GM19025 (cell line): ENCODE data around the gene CIB2.

Experiments
- ATAC-seq: cut with Tn5 transposase; IDR thresholded peaks from one replicate; pipeline ENCODE4 v1.9.1; 2021; ENCODE audit warnings: mild to moderate bottlenecking, low read depth, moderate library complexity; ENCODE audit not compliant: unreplicated experiment

CIB2 gene

GRCh38 chr15:78069462-78070029 lies 61.7 kb downstream of the CIB2 start:
- no peak for ATAC-seq

DNA sequence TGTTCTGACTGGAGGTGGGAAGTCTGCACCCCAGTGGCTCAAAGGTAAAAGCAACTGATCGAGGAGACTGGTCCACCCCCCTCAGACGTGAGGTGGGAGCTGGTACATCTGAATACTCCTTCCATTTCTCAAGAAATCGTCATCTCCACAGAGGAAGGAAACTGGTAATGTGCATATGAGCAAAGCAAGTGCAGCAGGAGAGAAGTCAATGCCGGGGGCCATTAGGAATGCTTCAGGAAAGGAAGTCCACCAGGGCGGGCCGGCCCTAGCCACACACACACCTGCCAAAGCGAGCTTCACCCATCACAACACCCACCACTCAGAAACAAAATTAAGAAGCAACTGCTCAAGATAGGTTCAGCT lies 62.2 kb downstream of the CIB2 start:
- ATAC-seq = no peak

DNA sequence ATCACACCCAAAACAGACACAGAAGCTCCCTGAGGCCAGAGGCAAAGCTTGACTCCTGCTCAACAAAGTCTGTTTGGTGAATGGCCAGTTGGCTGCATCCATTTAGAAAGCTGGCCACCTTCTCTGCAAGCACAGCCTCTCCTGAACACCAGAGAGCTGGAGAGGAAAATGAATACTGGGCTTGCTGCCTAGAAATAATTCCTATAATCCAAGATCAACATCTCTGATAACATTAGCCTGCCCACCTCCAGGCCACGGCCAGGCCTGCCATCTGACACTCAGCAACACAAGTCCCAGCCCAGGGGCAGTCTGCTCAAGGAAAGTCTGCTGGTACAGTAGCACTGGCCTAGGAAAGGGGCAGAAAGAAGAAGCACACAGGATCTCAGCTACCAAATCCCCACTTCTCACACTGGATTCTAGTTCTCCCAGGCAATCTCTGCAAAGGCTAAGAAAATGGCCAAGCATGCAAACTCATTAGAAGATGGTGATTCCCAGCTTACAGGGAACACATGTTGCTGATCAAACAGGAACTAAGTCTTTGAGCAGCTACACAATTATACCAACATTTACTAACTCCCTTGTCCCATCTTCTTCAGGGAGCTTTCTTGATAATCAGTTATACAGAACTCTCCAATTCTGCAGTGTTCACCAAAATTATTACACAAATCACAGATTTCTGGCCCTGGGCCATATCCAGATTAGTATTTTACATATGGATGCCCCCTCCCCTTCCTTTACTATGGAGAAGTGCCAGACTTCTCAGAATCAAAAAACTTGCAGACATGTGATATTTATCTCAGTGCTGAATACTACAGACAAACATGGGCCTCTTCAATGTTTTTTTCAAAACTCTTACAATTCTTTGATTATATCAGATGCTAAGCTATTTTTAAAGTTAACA lies 63.7 kb downstream of the CIB2 start:
- no peak for ATAC-seq

GRCh38 chr15:78065973-78066946 lies 65.0 kb downstream of the CIB2 start:
- peak; percentile 67 for ATAC-seq

- ATAC-seq = no peak
Observed at GRCh38 chr15:78065284-78065872, 65.9 kb downstream of the CIB2 start.

GRCh38 chr15:78064544-78064943 lies 66.7 kb downstream of the CIB2 start:
- ATAC-seq = no peak

GRCh38 chr15:78063970-78064385 lies 67.3 kb downstream of the CIB2 start:
- ATAC-seq = no peak

- no peak for ATAC-seq
Observed at GRCh38 chr15:78063217-78063616, 68.0 kb downstream of the CIB2 start.

DNA sequence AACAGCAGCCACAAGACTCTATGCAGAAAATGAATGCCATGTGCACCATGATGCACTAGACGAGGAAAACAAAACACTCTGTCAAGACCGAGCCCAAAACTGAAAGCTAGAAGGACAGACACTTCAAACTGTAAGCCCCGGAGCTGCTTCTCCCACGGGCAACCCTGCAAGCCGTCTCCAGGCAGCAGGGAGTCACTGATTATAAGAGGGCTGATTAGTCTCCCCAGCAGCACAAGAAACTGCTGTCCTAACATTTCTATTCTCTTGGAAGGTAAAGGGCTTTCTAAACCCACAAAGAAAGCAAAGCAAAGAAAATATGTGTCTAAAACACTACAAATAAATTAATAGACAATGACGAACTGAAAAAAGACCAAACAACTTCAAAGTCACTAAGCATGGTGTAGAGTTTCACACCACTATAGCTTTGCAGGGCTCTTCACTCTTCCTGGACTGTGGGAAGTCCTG lies 69.2 kb downstream of the CIB2 start:
- ATAC-seq = no peak

GRCh38 chr15:78060232-78060631 lies 71.0 kb downstream of the CIB2 start:
- ATAC-seq = no peak

DNA sequence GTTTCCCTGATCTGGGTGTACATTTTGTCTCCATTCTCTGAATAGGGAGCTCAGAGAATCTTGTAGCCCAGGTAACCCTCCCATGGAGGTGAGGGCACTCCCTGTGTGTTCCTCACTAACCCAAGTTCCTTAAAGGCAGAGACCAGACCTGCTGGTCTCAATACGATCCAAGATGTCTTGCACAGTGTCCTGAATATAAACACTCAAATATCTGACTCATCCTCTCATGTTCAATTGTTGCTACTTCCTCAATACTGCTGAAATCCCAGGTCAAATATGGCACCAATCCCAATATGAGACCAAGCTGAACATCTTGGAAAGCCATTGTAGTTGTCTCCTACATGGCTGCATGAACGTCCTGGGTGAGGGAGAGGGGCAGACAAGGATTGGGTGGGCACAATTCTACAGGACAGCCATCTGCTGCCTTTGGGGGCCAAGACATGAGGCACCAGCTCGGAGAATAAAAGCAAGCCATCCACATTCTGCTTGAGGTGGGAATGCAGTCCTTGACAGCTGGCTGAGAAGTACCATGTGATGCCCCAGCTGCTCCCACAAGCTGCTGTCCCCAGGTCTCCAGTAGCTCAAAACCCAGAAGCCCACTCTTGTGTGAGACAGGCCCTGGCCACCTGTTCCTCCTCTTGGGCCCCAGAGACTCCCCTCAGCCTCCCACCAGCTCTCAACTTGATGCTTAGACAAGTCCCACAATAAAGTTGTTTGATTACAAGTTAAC lies 72.0 kb downstream of the CIB2 start:
- ATAC-seq = no peak

- ATAC-seq = no peak
Observed at GRCh38 chr15:78058401-78058935, 72.8 kb downstream of the CIB2 start.

- ATAC-seq = no peak
Observed at GRCh38 chr15:78057803-78058202, 73.4 kb downstream of the CIB2 start.

DNA sequence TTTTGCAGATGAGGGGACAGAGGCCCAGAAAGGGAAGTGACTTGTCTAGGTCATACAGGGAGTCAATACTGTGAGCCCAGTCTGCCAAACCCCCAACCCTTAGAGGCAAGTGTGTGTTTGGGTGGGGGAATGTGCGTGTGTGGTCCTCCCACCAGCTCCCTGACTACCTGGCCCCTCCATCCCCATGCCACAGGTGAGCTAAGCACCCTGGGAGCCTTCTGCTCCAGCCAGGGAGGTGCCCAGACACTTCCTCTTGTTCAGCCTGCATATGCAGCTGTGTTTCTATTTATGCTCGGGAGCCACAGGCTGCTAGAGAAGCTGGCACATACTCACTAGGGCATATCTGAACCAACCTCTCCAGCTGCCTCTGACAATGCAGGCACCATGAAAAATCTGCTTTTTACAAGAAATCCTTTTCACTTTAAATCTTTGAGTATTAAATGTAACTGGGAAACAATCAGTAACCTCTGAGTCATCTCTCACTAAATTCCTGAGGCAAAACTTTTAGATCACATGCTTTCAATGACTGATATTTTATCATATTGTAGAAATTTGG lies 74.5 kb downstream of the CIB2 start:
- no peak for ATAC-seq

- no peak for ATAC-seq
Observed at GRCh38 chr15:78055919-78056713, 75.1 kb downstream of the CIB2 start.

GRCh38 chr15:78054966-78055365 lies 76.3 kb downstream of the CIB2 start:
- ATAC-seq = no peak
